T-helper 1 cell treated with Interleukin-12 subunit alpha and Interleukin-12 subunit beta and Interleukin-4 antibody, amounts not matched to agents 30 μg/mL and 1 μg/mL, for 36 hours (primary cell): ENCODE results near the gene NEUROG1.

ENCODE experiments used
- H3K27ac Mint-ChIP-seq: one replicate; pipeline ENCODE4 v1.8.0; 2021; ENCODE audit warnings: mild to moderate bottlenecking, mixed read lengths
- H3K27me3 Mint-ChIP-seq: one replicate; pipeline ENCODE4 v1.8.0; 2021; ENCODE audit warnings: low read depth, mixed read lengths
- H3K36me3 Mint-ChIP-seq: one replicate; pipeline ENCODE4 v1.8.0; 2021; ENCODE audit warnings: low read depth, mixed read lengths
- H3K4me1 Mint-ChIP-seq: one replicate; pipeline ENCODE4 v1.8.0; 2021; ENCODE audit warnings: low read depth, mixed read lengths
- H3K4me3 Mint-ChIP-seq: one replicate; pipeline ENCODE4 v1.8.0; 2021; ENCODE audit warnings: mild to moderate bottlenecking, moderate library complexity, mixed read lengths
- H3K9me3 Mint-ChIP-seq: one replicate; pipeline ENCODE4 v1.8.0; 2021; ENCODE audit warnings: mixed read lengths

The NEUROG1 gene

GRCh38 chr5:135488727-135489465 is 46.9 kb downstream of the NEUROG1 start:
- Mint-ChIP-seq H3K4me3 (no peak overlapping the region), H3K27me3 (peaks cover 86% of the 10 kb centered on the region), H3K27ac (no peak overlapping the region), H3K9me3 (no peaks in the 10 kb centered on the region), H3K4me1 (peaks cover 2% of the 10 kb centered on the region), H3K36me3 (no peaks in the 10 kb centered on the region)

GRCh38 chr5:135487839-135488514 is 47.8 kb downstream of the NEUROG1 start:
- H3K9me3 Mint-ChIP-seq = no peaks in the 10 kb centered on the region
- H3K27me3 Mint-ChIP-seq = peaks cover 78% of the 10 kb centered on the region
- no peak overlapping the region for H3K27ac Mint-ChIP-seq
- peaks cover 2% of the 10 kb centered on the region for H3K4me1 Mint-ChIP-seq
- H3K4me3 Mint-ChIP-seq = no peak overlapping the region
- H3K36me3 Mint-ChIP-seq = no peaks in the 10 kb centered on the region

- no peak overlapping the region for H3K27ac Mint-ChIP-seq
- no peaks in the 10 kb centered on the region for H3K9me3 Mint-ChIP-seq
- no peak overlapping the region for H3K4me3 Mint-ChIP-seq
- peaks cover 68% of the 10 kb centered on the region for H3K27me3 Mint-ChIP-seq
- H3K36me3 Mint-ChIP-seq = no peaks in the 10 kb centered on the region
- H3K4me1 Mint-ChIP-seq = peaks cover 2% of the 10 kb centered on the region
Measured at GRCh38 chr5:135487037-135487395, 48.7 kb downstream of the NEUROG1 start.

GRCh38 chr5:135486131-135487036 is 49.4 kb downstream of the NEUROG1 start:
- no peaks in the 10 kb centered on the region for H3K9me3 Mint-ChIP-seq
- no peak overlapping the region for H3K4me3 Mint-ChIP-seq
- H3K36me3 Mint-ChIP-seq = no peaks in the 10 kb centered on the region
- no peak overlapping the region for H3K27ac Mint-ChIP-seq
- peaks cover 62% of the 10 kb centered on the region for H3K27me3 Mint-ChIP-seq
- peaks cover 2% of the 10 kb centered on the region for H3K4me1 Mint-ChIP-seq

- Mint-ChIP-seq H3K27ac (no peak overlapping the region), H3K27me3 (peaks cover 46% of the 10 kb centered on the region), H3K9me3 (no peaks in the 10 kb centered on the region), H3K4me3 (no peak overlapping the region), H3K36me3 (no peaks in the 10 kb centered on the region), H3K4me1 (peaks cover 2% of the 10 kb centered on the region)
Measured at GRCh38 chr5:135484674-135485086, 51.1 kb downstream of the NEUROG1 start.
